Peyer's patch (tissue), 4 donors: ENCODE measurements around the gene ST6GALNAC1.

Experiments
- POLR2A ChIP-seq, 2 donors: fragments of 450-650 bp; IDR thresholded peaks; one replicate each; pipeline ENCODE4 v1.5.1; 2017; ENCODE audit warnings: antibody characterized with exemption in 2 of 2, mild to moderate bottlenecking in 2 of 2, moderate library complexity in 2 of 2
- TF ChIP-seq, protein P1 (sequence below), 6 experiments: fragments of 450-650 bp in 4 of 6; fragments of 200-600 bp in 2 of 6; sonication (generic) in 1 of 6; IDR thresholded peaks; one replicate each; pipeline ENCODE4 v1.5.1; 2017 to 2019; ENCODE audit warnings: antibody characterized with exemption in 6 of 6, mild to moderate bottlenecking in 3 of 6, moderate library complexity in 1 of 6

DNA sequence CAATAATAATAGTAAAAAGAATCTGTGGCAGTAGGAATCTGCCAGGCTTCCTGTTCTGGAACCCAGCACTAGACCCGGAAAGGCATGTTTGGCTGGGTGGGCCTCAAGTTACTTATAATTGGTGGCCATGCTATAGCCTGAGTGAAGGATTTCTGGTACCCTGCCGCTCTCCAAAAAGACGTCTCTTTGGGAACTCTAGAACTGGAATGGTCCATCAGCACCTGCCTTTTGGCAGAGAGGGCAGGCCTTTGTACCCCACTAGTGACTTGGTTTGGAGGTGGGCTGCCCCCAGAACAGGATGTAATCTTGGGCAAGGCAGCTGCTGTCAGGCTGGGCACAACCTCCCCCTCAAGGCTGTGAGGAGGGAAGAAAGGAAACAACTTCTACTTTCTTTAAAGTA, 29.3 kb upstream of the ST6GALNAC1 start:
- TF ChIP-seq, protein P1, sequence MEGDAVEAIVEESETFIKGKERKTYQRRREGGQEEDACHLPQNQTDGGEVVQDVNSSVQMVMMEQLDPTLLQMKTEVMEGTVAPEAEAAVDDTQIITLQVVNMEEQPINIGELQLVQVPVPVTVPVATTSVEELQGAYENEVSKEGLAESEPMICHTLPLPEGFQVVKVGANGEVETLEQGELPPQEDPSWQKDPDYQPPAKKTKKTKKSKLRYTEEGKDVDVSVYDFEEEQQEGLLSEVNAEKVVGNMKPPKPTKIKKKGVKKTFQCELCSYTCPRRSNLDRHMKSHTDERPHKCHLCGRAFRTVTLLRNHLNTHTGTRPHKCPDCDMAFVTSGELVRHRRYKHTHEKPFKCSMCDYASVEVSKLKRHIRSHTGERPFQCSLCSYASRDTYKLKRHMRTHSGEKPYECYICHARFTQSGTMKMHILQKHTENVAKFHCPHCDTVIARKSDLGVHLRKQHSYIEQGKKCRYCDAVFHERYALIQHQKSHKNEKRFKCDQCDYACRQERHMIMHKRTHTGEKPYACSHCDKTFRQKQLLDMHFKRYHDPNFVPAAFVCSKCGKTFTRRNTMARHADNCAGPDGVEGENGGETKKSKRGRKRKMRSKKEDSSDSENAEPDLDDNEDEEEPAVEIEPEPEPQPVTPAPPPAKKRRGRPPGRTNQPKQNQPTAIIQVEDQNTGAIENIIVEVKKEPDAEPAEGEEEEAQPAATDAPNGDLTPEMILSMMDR (IDR thresholded peaks at IDR 0.05), result no peak
- no peak for TF ChIP-seq POLR2A (IDR thresholded peaks at IDR 0.05)
